Right cardiac atrium (tissue), 5 donors: ENCODE data around the gene ADD1. TPM values are rescaled to one million over a fixed set of nuclear protein-coding genes. Genes with fewer than 3 reads are reported as not detected.
"Not testable (repeated sequence)": the region's sequence is repeated elsewhere in the genome, so short reads cannot be mapped to it uniquely, and the experiment has no call there.

ENCODE experiments used
- ATAC-seq, 2 donors: fragments of 200-7000 bp; cut with Tn5 transposase; one replicate each; pipeline versions ENCODE4 v1.8.0 to v1.9.1; 2020; ENCODE audit warnings: moderate library complexity in 2 of 2, mild to moderate bottlenecking in 1 of 2
- DNase-seq, 3 donors: peaks; one replicate each; pipeline ENCODE4 v3.0.0-alpha.2; 2020
- H3K27ac ChIP-seq: one replicate; pipeline ENCODE4 v1.5.1; 2013; ENCODE audit warnings: mild to moderate bottlenecking, low read length, control low read depth, moderate library complexity
- H3K27me3 ChIP-seq: one replicate; pipeline ENCODE4 v1.6.1; 2013; ENCODE audit not compliant: control insufficient read depth, insufficient read depth
- H3K4me1 ChIP-seq: one replicate; pipeline ENCODE4 v1.6.1; 2013; ENCODE audit warnings: low read length; ENCODE audit not compliant: control insufficient read depth, insufficient read depth
- H3K4me3 ChIP-seq: one replicate; pipeline ENCODE4 v1.5.1; 2013; ENCODE audit warnings: low read length, control low read depth
- H3K9me3 ChIP-seq: one replicate; pipeline ENCODE4 v1.6.1; 2013; ENCODE audit warnings: low read length; ENCODE audit not compliant: control insufficient read depth
- WGBS: extraction: QIAGEN DNeasy Blood & Tissue Kit; methylation state at CpG from one replicate; pipeline ENCODE4 v1.1.7; 2013; 5-methylcytosine and 5-hydroxymethylcytosine counted together
- intact Hi-C, 4 donors: fragments of 100-400 bp; cut with DNase I; formaldehyde crosslinking; loops; one replicate each; pipeline versions ENCODE4 v1.11.0 to v1.14.0; 2022 to 2023
- polyA plus RNA-seq: library from polyadenylated mRNA; stranded (reverse); fragments of 200-250 nt; gene quantifications from one replicate; pipeline ENCODE4 v1.2.3, GENCODE V29; 2013
- total RNA-seq, 4 donors: library from RNA; stranded (reverse); fragmentation: NEBNext Ultra II Directional; extraction: Animal tissue kit (Norgen Biotek cat#: 25700); gene quantifications; one replicate each; pipeline ENCODE4 v1.2.1, GENCODE V29; 2021
- donor health status: healthy with polysubstance abuse.
- donor health status: DM: no; HTN: yes; CAD: no.
- donor health status: DM: no; HTN: no; CAD: no.
- donor health status: DM: no; HTN: yes; CAD: no; lungs with severe emphysema.
- donor health status: DM: yes; HTN: yes; CAD: no.

The ADD1 gene
- total and polyA plus RNA-seq, 5 donors = 207 to 256 (median 218) TPM

DNA sequence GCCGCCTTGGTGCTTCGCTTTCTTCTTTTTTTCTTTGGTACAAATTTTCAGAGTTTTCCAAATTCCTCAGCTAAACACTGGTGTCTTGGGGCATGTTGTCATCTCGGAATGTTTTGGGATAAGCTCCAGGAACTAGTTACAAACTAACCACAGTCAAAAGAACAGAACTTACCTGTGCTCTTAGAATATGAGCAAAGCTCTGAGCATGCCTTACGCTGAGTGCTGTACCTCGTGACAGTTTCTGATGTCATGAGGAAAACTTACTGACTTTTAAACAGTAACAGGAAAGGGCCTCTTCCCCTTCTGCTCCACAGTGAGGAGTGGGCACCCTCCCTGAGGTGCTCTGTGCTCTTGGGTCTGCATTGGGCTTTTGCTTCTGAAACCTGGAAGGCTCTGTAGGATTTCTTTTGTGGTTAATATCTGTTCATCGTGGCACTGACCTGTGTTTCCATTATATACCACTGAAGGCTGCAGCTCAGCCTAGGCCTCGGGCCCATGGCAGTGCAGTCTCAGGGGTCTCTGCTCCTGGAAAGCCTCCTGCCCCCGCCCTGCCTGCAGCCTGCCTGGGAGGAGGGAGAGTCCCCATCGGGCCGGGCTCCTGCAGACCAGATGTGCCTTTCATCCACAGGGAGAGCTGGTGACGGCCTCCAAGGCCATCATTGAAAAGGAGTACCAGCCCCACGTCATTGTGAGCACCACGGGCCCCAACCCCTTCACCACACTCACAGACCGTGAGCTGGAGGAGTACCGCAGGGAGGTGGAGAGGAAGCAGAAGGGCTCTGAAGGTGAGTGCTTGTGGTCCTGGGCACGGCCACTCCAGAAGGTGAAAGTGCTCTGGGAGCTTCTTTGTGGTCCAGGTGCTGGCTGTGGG lies 70.8 kb downstream of the ADD1 start:
- no peaks in the 10 kb centered on the region for H3K9me3 ChIP-seq
- 83% methylated on average over 16 of the region's 16 CpGs for WGBS
- H3K27ac ChIP-seq = no peak overlapping the region
- peak in 1 of 2 donors; percentile 18 for ATAC-seq
- peaks cover 6% of the 10 kb centered on the region for H3K4me1 ChIP-seq
- DNase-seq = peak in 1 of 3 donors; percentile 22
- H3K4me3 ChIP-seq = no peak overlapping the region
- intact Hi-C loops = no loop called here
- H3K27me3 ChIP-seq = no peaks in the 10 kb centered on the region

DNA sequence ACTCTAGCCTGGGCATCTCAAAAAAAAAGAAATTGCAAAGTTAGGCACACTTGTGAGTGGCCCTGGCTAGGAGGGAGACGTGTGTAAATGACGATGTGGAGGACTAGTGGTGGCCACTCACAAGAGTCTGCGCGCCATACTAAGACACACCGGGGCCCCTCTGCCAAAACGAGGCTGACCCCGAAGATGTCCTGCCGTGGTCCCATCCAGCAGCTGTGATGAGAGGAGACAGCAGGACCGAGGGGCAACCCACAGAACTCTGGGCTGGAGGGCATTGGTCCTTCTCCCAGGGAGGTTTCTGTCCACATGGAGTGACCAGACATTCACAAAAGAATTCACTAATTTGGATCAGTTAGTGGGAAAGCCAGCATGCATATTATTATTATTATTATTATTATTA lies 72.1 kb downstream of the ADD1 start:
- no peak overlapping the region for H3K27ac ChIP-seq
- DNase-seq (peak in 1 of 3 donors; percentile 17), ATAC-seq (no peak)
- H3K9me3 ChIP-seq = no peaks in the 10 kb centered on the region
- intact Hi-C loops = no loop called here
- H3K4me1 ChIP-seq = peaks cover 6% of the 10 kb centered on the region
- WGBS = 87% methylated on average over 9 of the region's 9 CpGs
- no peaks in the 10 kb centered on the region for H3K27me3 ChIP-seq
- no peak overlapping the region for H3K4me3 ChIP-seq

DNA sequence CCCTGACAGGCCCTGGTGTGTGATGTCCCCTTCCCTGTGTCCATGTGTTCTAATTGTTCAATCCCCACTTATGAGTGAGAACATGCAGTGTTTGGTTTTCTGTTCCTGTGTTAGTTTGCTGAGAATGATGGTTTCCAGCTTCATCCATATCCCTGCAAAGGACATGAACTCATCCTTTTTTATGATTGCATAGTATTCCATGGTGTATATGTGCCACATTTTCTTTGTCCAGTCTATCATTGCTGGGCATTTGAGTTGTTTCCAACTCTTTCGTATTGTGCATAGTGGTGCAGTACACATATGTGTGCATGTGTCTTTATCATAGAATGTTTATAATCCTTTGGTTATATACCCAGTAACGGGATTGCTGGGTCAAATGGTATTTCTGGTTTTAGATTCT lies 73.1 kb downstream of the ADD1 start:
- H3K27ac ChIP-seq, DNase-seq, ATAC-seq, H3K4me3 ChIP-seq, H3K27me3 ChIP-seq, H3K4me1 ChIP-seq, intact Hi-C loops, H3K9me3 ChIP-seq: not testable (repeated sequence)
- WGBS = 96% methylated on average over 2 of the region's 2 CpGs

DNA sequence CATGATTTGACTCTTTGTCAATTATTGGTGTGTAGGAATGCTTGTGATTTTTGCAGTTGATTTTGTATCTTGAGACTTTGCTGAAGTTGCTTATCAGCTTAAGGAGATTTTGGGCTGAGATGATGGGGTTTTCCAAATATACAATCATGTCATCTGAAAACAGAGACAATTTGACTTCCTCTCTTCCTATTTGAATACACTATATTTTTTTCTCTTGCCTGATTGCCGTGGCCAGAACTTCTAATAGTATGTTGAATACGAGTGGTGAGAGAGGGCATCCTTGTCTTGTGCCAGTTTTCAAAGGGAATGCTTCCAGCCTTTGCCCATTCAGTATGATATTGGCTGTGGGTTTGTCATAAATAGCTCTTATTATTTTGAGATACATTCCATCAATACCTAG lies 74.7 kb downstream of the ADD1 start:
- WGBS = 78% methylated on average over 2 of the region's 2 CpGs
- H3K4me3 ChIP-seq, intact Hi-C loops, H3K27ac ChIP-seq, H3K27me3 ChIP-seq, H3K4me1 ChIP-seq, DNase-seq, ATAC-seq, H3K9me3 ChIP-seq: not testable (repeated sequence)

DNA sequence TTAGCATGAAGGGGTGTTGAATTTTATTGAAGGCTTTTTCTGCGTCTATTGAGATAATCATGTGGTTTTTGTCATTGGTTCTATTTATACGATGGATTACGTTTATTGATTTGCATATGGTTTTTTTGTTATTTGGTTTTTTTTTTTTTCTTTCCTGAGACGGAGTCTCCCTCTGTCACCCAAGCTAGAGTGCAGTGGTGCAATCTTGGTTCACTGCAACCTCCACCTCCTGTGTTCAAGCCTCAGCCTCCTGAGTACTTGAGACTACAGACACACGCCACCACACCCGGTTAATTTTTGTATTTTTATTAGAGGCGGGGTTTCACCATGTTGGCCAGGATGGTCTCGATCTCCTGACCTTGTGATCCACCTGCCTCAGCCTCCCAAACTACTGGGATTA lies 75.1 kb downstream of the ADD1 start:
- H3K4me1 ChIP-seq, H3K27me3 ChIP-seq, ATAC-seq, H3K9me3 ChIP-seq, H3K4me3 ChIP-seq, intact Hi-C loops, H3K27ac ChIP-seq, DNase-seq: not testable (repeated sequence)
- WGBS = 97% methylated on average over 8 of the region's 8 CpGs

DNA sequence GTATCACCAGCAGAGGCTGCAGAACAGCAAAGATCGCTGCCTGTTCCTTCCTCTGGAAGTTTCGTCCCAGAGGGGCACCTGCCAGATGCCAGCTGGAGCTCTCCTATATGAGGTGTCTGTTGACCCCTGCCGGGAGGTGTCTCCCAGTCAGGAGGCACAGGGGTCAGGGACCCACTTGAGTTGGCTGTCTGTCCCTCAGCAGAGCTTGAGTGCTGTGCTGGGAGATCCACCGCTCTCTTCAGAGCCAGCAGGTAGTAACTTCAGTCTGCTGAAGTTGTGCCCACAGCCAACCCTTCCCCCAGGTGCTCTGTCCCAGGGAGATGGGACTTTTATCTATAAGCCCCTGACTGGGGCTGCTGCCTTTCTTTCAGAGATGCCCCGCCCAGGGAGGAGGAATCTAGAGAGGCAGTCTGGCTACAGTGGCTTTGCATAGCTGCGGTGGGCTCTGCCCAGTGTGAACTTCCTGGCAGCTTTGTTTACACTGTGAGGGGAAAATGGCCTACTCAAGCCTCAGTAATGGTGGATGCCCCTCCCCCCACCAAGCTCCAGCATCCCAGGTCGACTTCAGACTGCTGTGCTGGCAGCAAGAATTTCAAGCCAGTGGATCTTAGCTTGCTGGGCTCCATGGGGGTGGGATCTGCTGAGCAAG lies 78.9 kb downstream of the ADD1 start:
- H3K4me1 ChIP-seq, H3K9me3 ChIP-seq, ATAC-seq, H3K27me3 ChIP-seq, H3K4me3 ChIP-seq, H3K27ac ChIP-seq: not testable (repeated sequence)
- DNase-seq = peak in 1 of 3 donors; percentile 39
- 59% methylated on average over 7 of the region's 7 CpGs for WGBS
- intact Hi-C loops = loop anchor here in 2 of 4 donors (10.0 kb wide), 2 partner anchors 58 to 78 kb away; partner anchors contain the start of gene ADD1 (in 1 of the 2)

DNA sequence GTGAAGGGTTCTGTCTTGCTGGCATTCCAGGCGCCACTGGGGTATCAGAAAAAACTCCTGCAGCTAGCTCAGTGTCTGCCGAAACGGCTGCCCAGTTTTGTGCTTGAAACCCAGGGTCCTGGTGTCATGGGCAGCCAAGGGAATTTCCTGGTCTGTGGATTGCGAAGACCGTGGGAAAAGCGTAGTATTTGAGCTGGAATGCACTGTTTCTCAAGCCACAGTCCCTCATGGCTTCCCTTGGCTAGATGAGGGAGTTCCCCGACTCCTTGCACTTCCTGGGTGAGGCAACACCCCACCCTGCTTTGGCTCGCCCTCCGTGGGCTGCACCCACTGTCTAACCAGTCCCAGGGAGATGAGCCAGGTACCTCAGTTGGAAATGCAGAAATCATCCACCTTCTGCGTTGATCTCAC lies 79.5 kb downstream of the ADD1 start:
- Histone ChIP-seq H3K4me3 (no peak overlapping the region), H3K4me1 (no peaks in the 10 kb centered on the region), H3K27ac (no peak overlapping the region), H3K9me3 (no peaks in the 10 kb centered on the region), H3K27me3 (no peaks in the 10 kb centered on the region)
- DNase-seq (peak in 1 of 3 donors; percentile 16), ATAC-seq (no peak)
- 85% methylated on average over 10 of the region's 10 CpGs for WGBS
- intact Hi-C loops = loop anchor here in 2 of 4 donors (10.0 kb wide), 2 partner anchors 58 to 78 kb away; partner anchors contain the start of gene ADD1 (in 1 of the 2)

DNA sequence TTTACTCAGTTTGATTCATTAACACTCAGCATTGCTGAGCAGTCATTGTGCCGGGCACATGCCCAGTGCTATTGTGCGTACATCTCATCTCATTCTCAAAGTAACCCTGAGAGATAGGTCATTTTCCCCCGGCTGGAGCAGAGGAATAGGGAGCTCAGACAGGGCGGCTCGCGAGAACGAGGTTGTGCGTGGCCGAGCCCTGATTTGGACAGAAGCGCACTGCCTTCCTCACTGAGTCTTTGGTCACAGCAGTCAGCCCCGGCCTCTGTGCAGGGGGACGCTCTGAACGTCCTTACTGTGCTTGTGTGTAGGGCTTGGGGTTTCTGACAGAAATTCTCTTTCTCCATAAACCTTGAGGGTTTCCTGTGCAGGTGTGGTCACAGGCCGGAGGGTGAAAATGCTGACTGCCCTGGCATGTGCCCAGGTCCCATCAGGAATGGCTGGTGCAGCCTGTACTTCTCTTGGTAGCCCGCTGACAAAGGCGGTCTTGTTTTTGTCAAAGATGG lies 80.1 kb downstream of the ADD1 start:
- no peaks in the 10 kb centered on the region for H3K9me3 ChIP-seq
- no peak overlapping the region for H3K4me3 ChIP-seq
- DNase-seq = peak in 1 of 3 donors; percentile 19
- peak; percentile 8 to 12 for ATAC-seq
- no peaks in the 10 kb centered on the region for H3K27me3 ChIP-seq
- H3K4me1 ChIP-seq = no peaks in the 10 kb centered on the region
- no peak overlapping the region for H3K27ac ChIP-seq
- 91% methylated on average over 16 of the region's 16 CpGs for WGBS
- intact Hi-C loops = loop anchor here in 2 of 4 donors (10.0 kb wide), 2 partner anchors 59 to 79 kb away; partner anchors contain the start of gene ADD1 (in 1 of the 2)

DNA sequence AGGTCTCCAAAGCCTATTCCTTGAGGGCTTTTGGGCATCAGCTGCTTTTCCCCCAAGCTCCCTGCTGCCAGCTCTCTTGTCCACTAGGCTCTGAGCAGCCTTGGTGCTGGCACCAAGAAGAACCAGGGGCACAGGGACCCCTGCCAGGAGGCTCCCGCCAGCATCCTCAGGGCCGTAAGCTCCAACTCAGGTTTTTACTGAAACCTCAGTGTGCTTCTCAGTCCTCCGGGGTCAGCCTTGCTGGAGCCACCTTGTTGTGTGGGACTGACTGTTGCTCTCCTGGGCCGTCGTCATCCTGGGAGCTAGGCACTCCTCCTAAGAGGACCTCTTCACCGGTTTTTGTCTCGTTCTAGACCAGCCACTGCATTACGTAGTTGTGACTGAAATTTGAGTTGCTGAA lies 80.6 kb downstream of the ADD1 start:
- intact Hi-C loops = loop anchor here in 2 of 4 donors (10.0 kb wide), 2 partner anchors 59 to 79 kb away; partner anchors contain the start of gene ADD1 (in 1 of the 2)
- 86% methylated on average over 8 of the region's 8 CpGs for WGBS
- Histone ChIP-seq H3K27ac (no peak overlapping the region), H3K27me3 (no peaks in the 10 kb centered on the region), H3K4me3 (no peak overlapping the region), H3K4me1 (no peaks in the 10 kb centered on the region), H3K9me3 (no peaks in the 10 kb centered on the region)
- no peak for ATAC-seq
- peak in 1 of 3 donors; percentile 19 for DNase-seq

DNA sequence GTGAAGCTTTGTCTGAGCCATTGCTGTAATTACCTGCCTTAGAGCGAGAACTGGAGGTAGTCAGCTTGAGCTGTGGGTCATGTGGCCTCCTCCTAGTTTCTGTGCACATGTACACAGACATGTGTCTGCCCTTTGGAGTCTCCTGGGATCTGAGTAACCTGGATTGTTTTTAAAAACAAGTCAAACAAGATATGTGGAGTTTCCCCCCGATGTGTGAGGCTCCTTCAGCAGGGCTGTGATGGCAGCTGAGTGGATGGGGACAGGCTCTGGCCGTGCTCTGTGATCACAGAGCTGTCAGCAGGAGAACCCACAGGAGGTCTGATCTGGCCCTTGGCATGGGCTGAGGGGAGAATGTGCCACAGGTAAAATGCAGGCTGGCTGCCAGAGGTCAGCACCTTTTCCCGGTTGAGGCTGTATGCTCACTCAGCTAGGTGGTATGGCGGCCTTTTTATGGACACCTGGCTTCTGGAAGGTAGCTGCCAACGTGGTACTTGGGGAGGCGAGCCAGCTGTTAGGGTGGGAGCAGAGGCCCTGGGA lies 81.2 kb downstream of the ADD1 start:
- intact Hi-C loops = loop anchor here in 2 of 4 donors (10.0 kb wide), 2 partner anchors 60 to 80 kb away; partner anchors contain the start of gene ADD1 (in 1 of the 2)
- 86% methylated on average over 7 of the region's 7 CpGs for WGBS

More for the DNA sequence above, 81.2 kb downstream of the ADD1 start:
- Histone ChIP-seq H3K4me3 (no peak overlapping the region), H3K27ac (no peak overlapping the region), H3K27me3 (no peaks in the 10 kb centered on the region), H3K4me1 (no peaks in the 10 kb centered on the region), H3K9me3 (no peaks in the 10 kb centered on the region)
- DNase-seq (peak in 1 of 3 donors; percentile 36), ATAC-seq (no peak)
